ENCODE measurements around the gene SDK1. TPM values are rescaled to one million over a fixed set of nuclear protein-coding genes. Genes with fewer than 3 reads are reported as not detected.

Gene SDK1
- total RNA-seq, 1 experiment from 2014 or later, result 9.3 TPM

DNA sequence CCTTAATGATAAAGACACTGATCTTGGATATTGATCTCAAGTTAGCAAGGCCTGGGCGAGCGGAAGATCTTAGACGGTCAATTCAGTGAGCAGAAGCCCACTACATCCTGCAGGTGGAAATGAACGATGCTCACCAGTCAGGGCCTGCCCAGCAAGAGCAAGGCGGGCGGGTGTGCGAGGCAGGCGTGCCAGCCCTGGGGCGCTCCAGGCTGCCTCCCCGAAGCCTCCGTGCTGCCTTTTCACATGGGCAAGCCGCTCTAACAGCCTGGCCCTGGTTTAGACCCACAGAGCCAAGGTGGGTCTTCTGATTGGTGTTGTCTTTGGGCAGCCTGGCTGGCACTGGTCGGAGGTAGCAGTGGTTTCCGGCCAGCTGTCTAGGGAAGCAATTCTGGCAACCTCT lies 906.0 kb downstream of the SDK1 start (continued):
- TF ChIP-seq CDX4 (CRISPR knock-in tag; IDR thresholded peaks at IDR 0.05; ENCODE audit: borderline replicate concordance) (no peak), NR3C1 (CRISPR knock-in tag; conservative IDR thresholded peaks at IDR 0.05; ENCODE audit: low read depth) (no peak), NFE2L1 (CRISPR knock-in tag; IDR thresholded peaks at IDR 0.05) (no peak), ATF2 (CRISPR knock-in tag; IDR thresholded peaks at IDR 0.05; ENCODE audit: borderline replicate concordance, low read depth) (no peak)
- TF ChIP-seq, protein P1, sequence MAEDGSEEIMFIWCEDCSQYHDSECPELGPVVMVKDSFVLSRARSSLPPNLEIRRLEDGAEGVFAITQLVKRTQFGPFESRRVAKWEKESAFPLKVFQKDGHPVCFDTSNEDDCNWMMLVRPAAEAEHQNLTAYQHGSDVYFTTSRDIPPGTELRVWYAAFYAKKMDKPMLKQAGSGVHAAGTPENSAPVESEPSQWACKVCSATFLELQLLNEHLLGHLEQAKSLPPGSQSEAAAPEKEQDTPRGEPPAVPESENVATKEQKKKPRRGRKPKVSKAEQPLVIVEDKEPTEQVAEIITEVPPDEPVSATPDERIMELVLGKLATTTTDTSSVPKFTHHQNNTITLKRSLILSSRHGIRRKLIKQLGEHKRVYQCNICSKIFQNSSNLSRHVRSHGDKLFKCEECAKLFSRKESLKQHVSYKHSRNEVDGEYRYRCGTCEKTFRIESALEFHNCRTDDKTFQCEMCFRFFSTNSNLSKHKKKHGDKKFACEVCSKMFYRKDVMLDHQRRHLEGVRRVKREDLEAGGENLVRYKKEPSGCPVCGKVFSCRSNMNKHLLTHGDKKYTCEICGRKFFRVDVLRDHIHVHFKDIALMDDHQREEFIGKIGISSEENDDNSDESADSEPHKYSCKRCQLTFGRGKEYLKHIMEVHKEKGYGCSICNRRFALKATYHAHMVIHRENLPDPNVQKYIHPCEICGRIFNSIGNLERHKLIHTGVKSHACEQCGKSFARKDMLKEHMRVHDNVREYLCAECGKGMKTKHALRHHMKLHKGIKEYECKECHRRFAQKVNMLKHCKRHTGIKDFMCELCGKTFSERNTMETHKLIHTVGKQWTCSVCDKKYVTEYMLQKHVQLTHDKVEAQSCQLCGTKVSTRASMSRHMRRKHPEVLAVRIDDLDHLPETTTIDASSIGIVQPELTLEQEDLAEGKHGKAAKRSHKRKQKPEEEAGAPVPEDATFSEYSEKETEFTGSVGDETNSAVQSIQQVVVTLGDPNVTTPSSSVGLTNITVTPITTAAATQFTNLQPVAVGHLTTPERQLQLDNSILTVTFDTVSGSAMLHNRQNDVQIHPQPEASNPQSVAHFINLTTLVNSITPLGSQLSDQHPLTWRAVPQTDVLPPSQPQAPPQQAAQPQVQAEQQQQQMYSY (CRISPR knock-in tag; IDR thresholded peaks at IDR 0.05), result no peak

DNA sequence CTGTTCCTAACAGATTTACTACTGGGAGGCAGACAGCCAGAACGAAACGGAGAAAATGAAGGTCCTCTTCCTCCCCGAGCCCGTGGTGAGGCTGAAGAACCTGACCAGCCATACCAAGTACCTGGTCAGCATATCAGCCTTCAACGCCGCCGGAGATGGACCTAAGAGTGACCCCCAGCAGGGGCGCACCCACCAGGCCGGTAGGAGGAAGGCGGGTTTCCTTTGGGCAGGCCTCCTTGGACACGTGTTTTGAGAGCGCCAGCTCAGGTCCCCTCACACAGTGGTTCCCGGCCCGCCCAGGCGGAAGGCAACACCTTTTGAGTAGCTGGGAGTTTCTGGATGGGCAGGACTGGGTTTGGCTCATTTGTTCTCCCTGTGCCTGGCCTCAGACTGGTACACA lies 907.0 kb downstream of the SDK1 start:
- Mint-ChIP-seq H3K4me1 (no peaks in the 10 kb centered on the region), H3K36me3 (no peaks in the 10 kb centered on the region), H3K9me3 (no peaks in the 10 kb centered on the region), H3K27me3 (ENCODE audit: low read depth) (no peaks in the 10 kb centered on the region), H3K4me3 (no peak overlapping the region), H3K27ac (no peak overlapping the region)
- ATAC-seq (no peak), DNase-seq (ENCODE audit: low spot score) (no peak)
- TF ChIP-seq, protein P2, sequence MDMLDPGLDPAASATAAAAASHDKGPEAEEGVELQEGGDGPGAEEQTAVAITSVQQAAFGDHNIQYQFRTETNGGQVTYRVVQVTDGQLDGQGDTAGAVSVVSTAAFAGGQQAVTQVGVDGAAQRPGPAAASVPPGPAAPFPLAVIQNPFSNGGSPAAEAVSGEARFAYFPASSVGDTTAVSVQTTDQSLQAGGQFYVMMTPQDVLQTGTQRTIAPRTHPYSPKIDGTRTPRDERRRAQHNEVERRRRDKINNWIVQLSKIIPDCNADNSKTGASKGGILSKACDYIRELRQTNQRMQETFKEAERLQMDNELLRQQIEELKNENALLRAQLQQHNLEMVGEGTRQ (CRISPR knock-in tag; IDR thresholded peaks at IDR 0.05), result no peak
- TF ChIP-seq TCF7 (CRISPR knock-in tag; IDR thresholded peaks at IDR 0.05; ENCODE audit: low read depth) (no peak), MYBL2 (CRISPR knock-in tag; IDR thresholded peaks at IDR 0.05) (no peak), RELA (CRISPR knock-in tag; IDR thresholded peaks at IDR 0.05; ENCODE audit: borderline replicate concordance) (no peak), CREM (CRISPR knock-in tag; IDR thresholded peaks at IDR 0.05) (no peak), NFYB (CRISPR knock-in tag; conservative IDR thresholded peaks at IDR 0.05; ENCODE audit: low read depth) (no peak), ZNF512 (CRISPR knock-in tag; IDR thresholded peaks at IDR 0.05; ENCODE audit: borderline replicate concordance) (no peak), GRHL2 (CRISPR knock-in tag; IDR thresholded peaks at IDR 0.05; ENCODE audit: insufficient replicate concordance, severe bottlenecking) (no peak)
- POLR2A ChIA-PET, result no interaction called here
- CTCF ChIA-PET, result interaction anchor here (1.0 to 1.3 kb wide), 4 partner anchors 11 to 424 kb away, joined by 3 to 7 read pairs (median 3); no protein-coding TSS in a partner anchor

DNA sequence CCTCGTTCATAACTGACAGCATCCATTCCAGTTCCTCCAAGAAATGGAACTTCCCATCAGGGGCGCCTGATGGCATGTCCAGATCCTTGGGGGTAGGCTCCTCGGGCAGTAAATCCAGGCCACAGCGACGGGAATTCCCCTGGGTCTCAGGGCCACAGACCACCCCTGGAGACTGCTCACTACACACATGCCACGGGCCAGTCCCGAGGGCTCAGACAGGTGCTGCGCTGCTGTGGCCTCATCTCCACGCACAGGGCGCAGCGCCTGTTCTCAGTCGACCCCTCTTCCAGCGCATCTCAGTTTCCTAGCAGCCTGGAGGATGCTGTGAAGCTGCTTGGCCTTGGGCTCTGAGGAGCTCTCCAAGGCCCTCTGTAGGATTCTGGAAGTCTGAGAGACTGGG lies 907.5 kb downstream of the SDK1 start:
- H3K4me3 Mint-ChIP-seq, result no peak overlapping the region
- POLR2A ChIA-PET, result no interaction called here

More for the DNA sequence above, 907.5 kb downstream of the SDK1 start:
- CTCF ChIA-PET, result interaction anchor here (1.2 kb wide), 1 partner anchor 18 kb away, joined by 5 read pairs; no protein-coding TSS in a partner anchor
- Mint-ChIP-seq H3K27ac (no peak overlapping the region), H3K4me1 (no peaks in the 10 kb centered on the region), H3K36me3 (no peaks in the 10 kb centered on the region), H3K9me3 (no peaks in the 10 kb centered on the region), H3K27me3 (ENCODE audit: low read depth) (no peaks in the 10 kb centered on the region)
- DNase-seq (ENCODE audit: low spot score), result no peak
- TF ChIP-seq ELF4 (CRISPR knock-in tag; IDR thresholded peaks at IDR 0.05; ENCODE audit: low read depth) (no peak), ZNF263 (CRISPR knock-in tag; IDR thresholded peaks at IDR 0.05; ENCODE audit: low read depth) (no peak), SOX15 (CRISPR knock-in tag; IDR thresholded peaks at IDR 0.05) (no peak), ZNF138 (CRISPR knock-in tag; conservative IDR thresholded peaks at IDR 0.05) (no peak), PREB (CRISPR knock-in tag; IDR thresholded peaks at IDR 0.05; ENCODE audit: borderline replicate concordance) (no peak), MYBL2 (CRISPR knock-in tag; IDR thresholded peaks at IDR 0.05) (no peak)
- TF ChIP-seq, protein P2 (CRISPR knock-in tag; IDR thresholded peaks at IDR 0.05), result no peak
- TF ChIP-seq, protein P3, sequence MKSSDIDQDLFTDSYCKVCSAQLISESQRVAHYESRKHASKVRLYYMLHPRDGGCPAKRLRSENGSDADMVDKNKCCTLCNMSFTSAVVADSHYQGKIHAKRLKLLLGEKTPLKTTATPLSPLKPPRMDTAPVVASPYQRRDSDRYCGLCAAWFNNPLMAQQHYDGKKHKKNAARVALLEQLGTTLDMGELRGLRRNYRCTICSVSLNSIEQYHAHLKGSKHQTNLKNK (CRISPR knock-in tag; IDR thresholded peaks at IDR 0.05), result no peak
- TF ChIP-seq, protein P4, sequence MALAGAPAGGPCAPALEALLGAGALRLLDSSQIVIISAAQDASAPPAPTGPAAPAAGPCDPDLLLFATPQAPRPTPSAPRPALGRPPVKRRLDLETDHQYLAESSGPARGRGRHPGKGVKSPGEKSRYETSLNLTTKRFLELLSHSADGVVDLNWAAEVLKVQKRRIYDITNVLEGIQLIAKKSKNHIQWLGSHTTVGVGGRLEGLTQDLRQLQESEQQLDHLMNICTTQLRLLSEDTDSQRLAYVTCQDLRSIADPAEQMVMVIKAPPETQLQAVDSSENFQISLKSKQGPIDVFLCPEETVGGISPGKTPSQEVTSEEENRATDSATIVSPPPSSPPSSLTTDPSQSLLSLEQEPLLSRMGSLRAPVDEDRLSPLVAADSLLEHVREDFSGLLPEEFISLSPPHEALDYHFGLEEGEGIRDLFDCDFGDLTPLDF (CRISPR knock-in tag; IDR thresholded peaks at IDR 0.05), result no peak
- no peak for ATAC-seq

Measured in WTC11 (cell line).